NCI-H2107 treated with DMSO at 0.1 percent for 48 hours (cell line): ENCODE results near the gene HOXD8.

Source experiments
- DNase-seq: peaks from one replicate; lab custom pipeline; 2025; ENCODE audit not compliant: unreplicated experiment; lab: John Stamatoyannopoulos, UW

HOXD8 gene

GRCh38 chr2:176090862-176091261 is 38.6 kb upstream of the HOXD8 start:
- DNase-seq, result no peak

- no peak for DNase-seq
Measured at GRCh38 chr2:176091329-176092258, 37.9 kb upstream of the HOXD8 start.

DNA sequence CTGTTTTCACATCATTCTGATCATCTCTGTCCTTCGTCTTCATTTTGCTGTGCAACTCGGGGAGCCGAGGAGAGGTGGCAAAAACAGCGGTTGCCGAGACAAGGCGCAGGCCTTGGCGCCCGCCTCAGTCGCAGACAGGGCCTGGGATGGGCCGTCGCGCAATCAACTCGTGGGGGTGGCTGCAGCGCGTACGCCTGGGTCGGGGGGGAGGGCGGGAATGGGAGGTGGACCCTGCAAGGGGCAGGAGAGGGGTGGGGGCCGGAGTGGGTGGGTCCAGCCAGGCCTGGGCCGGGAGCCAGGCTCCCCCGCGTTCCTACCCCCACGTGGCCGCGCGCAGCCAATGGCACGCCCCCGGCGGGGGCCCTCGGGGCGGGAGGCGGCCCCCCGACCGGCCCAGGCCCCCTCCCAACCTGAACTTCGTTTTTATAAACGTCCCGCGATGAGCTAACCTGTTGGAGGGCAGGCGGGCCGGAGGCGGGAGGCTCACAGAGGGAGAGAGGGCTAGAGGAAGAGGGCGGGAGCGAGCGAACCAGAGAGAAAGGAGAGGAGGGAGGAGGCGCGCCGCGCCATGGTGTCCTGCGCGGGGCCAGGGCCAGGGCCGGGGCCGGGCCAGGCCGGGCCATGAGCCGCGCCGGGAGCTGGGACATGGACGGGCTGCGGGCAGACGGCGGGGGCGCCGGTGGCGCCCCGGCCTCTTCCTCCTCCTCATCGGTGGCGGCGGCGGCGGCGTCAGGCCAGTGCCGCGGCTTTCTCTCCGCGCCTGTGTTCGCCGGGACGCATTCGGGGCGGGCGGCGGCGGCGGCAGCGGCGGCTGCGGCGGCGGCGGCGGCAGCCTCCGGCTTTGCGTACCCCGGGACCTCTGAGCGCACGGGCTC is 37.0 kb upstream of the HOXD8 start, which contains the start of gene HOXD13:
HOXD13 (plus strand) TSS at position 452 of the 875 bp plus-strand sequence; CDS start at position 622, 170 bp downstream.
- DNase-seq, result no peak

GRCh38 chr2:176093145-176093897 is 36.2 kb upstream of the HOXD8 start:
- no peak for DNase-seq

DNA sequence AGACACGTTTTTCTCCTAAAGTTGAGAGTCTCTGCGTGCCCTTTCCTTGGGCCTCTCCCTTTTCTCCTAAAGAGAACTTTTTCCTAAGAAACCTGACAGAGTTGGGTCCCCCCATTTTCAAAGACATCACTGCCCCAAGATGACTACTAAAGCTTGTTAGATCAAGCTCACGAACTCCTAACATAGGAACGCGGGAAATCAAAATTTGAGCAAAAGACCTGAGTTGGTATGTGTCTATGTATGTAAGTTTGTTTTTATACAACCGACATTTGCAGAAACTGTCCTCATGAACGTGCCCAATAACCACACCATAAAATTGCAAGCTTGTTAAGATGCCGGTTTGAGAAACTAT is 35.6 kb upstream of the HOXD8 start:
- DNase-seq, result no peak

- no peak for DNase-seq
Measured at GRCh38 chr2:176094349-176094748, 35.2 kb upstream of the HOXD8 start.

DNA sequence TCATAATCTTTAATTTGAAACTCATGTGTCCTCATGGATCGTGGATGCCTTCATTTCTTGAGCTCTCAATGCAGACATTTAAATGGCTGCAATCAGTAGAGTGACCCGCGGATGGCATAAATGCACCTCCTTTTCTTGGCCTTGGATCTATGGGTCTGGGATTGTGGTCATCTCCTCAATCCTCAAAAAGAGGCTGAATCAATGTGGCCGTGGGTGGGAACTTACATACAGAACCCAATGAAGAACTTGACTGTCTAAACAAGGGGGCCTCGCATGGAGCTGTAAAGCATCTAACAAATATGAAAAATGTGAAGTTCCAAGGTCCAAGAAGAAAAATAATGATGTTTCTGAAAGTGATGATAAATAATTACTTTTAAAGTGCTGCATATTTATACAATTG is 34.1 kb upstream of the HOXD8 start:
- DNase-seq, result no peak

- DNase-seq, result no peak
Measured at GRCh38 chr2:176096243-176096985, 33.1 kb upstream of the HOXD8 start.

GRCh38 chr2:176096986-176097819 is 32.3 kb upstream of the HOXD8 start:
- DNase-seq, result no peak

GRCh38 chr2:176097820-176098365 is 31.6 kb upstream of the HOXD8 start:
- DNase-seq, result no peak

DNA sequence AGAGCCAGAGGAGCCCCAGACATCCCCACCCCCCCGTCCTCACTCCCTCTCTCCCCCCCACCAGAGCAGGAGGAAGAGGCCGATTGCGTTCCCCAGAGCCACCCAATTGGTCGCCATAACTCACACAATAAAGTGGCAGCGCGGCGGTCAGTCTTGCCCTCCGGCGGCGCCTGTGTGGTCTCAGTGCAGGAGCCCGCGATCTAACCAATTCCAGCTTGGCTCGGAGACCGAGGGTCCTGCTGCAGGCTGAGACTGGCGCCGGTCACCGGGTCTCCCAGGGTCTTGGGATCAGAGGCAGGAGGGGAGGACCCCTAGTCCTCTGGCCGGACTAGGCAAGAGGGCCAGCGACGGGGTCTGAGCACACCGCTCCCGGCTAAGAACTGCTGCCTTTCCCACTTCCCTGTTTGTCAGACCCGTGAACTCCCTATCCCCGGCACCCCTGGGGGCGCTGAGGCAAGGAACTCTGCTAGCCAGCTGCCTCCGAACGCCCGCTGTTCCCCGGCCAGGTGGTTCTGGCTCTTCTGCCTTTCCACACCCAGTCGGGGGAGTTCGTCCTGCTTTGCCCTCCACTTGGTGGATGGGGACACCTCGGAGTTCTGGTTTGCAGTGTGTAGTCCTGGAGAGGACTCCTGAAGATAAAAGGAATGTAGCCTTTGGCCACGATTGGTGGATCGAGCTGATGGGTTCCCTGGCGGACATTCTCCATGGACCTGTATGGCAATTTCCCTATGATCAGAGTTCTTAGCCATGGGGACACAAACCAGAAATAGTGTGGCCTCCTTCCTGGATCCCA is 30.9 kb upstream of the HOXD8 start:
- no peak for DNase-seq

DNA sequence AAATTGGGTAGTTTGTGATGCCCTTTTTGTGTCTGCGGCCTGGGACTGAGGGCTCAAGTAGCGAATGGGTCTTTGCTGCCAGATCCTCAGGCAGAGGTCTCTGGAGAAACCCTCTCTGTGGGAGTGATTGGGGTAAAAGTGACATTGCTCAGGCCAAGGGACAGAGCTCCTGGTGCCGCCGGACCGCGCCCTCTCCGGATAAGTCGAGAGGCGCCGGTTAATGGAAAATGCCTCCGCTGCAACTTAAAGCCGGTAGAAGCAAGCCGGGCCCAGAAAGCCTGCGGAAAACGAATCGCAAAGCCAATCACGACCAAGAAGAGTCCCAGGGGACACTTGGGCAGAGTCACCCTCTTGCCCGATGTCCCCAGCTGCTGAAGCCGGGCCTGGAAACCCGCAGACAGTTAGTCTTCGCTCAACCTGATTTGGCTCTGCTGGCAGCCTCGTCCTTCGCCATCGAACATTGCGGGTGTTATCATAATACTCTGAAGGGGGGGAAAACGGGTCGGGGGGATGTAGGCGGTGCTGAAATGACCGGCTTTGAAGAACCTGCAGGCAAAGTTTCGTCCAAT is 30.3 kb upstream of the HOXD8 start:
- no peak for DNase-seq

DNA sequence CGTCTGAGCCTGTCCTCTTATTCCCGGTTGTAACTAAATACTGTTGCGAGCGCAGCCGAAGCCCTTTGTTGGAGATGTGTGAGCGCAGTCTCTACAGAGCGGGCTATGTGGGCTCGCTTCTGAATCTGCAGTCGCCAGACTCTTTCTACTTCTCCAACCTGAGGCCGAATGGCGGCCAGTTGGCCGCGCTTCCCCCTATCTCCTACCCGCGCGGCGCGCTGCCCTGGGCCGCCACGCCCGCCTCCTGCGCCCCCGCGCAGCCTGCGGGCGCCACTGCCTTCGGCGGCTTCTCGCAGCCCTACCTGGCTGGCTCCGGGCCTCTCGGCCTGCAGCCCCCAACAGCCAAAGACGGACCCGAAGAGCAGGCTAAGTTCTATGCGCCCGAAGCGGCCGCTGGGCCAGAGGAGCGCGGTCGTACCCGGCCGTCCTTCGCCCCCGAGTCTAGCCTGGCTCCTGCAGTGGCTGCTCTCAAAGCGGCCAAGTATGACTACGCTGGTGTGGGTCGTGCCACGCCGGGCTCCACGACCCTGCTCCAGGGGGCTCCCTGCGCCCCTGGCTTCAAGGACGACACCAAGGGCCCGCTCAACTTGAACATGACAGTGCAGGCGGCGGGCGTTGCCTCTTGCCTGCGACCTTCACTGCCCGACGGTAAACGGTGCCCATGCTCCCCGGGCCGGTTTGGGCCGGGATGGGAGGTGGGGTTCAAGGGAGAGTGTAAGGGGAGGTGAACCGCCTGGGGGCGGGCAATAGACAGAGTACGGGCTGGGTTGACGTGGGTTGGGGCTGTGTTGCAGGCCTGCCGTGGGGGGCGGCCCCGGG is 29.6 kb upstream of the HOXD8 start, which contains the start of gene HOXD12:
HOXD12 (plus strand) TSS at position 68 of the 819 bp plus-strand sequence; CDS start at position 75, 7 bp downstream.
- no peak for DNase-seq

DNA sequence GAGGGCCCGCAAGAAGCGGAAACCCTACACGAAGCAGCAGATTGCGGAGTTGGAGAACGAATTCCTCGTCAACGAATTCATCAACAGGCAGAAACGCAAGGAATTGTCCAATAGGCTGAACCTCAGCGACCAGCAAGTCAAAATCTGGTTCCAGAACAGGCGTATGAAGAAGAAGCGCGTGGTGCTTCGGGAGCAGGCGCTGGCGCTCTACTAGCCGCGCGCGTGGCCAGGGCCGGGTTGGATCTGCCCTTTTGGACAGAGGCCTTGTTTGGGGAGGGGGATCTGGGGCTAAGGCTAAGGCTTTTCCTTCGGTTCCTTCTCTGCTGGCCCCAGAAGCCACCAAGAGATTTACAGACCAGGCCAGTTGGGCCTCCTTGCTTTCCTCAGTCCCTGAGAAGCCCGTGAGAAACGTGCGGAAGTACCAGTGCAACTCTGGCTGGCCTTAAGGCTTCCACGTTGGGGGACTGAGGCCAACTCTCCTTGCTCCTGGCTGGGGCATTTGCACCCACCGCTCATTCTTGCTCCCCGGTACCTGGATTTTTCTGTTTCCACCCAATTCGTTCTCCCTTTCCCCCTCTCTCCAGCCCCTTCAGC is 28.9 kb upstream of the HOXD8 start:
- DNase-seq, result no peak

GRCh38 chr2:176101216-176101830 is 28.2 kb upstream of the HOXD8 start:
- no peak for DNase-seq

GRCh38 chr2:176101842-176102241 is 27.7 kb upstream of the HOXD8 start:
- DNase-seq, result no peak
